SIG-M5 (cell line): ENCODE measurements around the gene DAGLB.
A peak's percentile ranks its signal among the peaks of the same experiment; 100 is the strongest.
"Not testable (repeated sequence)": the region's sequence is repeated elsewhere in the genome, so short reads cannot be mapped to it uniquely, and the experiment has no call there.

ENCODE experiments used
- DNase-seq: peaks from one replicate; lab custom pipeline; 2025; lab: John Stamatoyannopoulos, UW

DAGLB gene

DNA sequence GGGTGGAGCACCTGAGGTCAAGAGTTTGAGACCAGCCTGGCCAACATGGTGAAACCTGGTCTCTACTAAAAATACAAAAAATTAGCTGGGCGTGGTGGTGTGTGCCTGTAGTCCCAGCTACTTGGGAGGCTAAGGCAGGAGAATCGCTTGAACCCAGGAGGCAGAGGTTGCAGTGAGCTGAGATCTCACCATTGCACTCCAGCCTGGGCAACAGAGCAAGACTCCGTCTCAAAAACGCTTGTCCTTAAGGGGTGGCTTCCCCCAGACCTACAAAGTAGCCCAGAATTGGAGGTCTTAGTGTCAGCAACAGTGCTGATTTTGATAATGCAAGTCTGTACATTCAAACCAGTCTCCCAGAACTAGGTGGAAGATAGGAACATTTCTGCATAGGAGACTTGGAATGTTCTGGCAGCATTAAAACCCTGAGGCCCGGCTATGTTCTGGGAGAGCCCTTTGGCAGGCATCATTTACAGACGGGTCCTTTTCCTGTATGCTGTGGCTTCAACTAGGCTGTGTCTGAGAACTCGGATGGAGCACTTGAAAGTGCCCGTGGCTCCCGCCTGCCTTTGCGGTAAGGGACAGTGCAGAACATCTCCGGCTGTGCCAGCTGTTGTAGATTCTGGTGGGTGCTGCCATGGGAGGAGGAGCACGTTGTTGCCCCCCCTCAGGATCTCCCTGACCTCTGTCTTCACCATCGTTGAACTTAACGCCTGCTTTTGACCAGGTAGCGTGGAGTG, 49.8 kb downstream of the DAGLB start:
- not testable (repeated sequence) for DNase-seq

DNA sequence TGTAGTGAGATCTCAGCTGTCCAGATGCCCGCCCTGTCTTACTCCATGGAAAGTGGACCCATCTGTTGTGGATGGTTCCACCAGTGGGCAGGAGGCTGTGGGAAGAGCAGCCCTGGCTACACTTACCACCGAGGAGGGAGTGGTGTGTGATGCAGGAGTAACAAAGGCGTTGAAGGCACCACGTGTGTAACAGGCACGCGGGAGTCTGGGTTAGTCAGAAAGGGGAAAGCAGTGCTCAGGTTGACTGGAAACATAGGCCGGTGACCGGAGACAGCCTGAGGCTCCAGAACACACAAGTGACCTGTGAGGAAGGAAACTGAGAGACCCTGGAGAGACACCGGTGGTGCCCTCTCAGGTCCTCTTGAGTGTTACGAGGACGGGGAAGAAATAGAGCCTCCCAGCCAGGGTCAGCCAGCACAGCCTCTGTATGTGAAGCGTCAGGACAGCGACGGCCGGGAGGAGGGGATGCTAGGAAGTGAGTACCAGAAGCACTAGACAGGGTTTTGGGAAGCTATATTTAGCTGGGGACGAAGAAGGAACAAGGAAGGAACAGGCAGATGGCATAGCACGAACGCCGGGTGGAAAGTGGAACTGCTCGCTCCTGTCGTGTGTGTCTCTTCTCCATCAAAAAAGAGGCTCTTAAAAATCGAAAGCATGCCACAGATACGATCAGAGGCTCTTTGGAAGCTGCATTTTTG, 51.7 kb downstream of the DAGLB start:
- DNase-seq, result peak; percentile 1

DNA sequence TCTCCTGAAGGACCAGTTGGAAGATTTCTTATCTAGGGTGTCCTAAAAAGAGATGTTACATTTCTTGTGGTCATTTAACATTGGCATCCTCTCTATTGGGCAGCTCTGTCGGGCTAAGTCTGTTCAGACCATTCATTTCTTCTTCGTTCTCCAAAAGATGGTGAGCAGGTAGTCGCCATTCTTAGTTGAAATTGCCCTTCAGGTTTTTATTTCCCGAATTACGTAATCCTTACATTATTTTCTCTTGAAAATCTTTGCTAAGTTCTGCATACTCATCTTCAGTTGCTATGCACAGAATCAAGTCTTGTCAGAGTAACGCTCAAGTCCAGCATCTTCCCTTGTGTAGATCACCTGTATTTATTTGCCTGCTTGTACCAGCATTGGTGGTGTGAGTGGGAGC, 53.6 kb downstream of the DAGLB start:
- no peak for DNase-seq

DNA sequence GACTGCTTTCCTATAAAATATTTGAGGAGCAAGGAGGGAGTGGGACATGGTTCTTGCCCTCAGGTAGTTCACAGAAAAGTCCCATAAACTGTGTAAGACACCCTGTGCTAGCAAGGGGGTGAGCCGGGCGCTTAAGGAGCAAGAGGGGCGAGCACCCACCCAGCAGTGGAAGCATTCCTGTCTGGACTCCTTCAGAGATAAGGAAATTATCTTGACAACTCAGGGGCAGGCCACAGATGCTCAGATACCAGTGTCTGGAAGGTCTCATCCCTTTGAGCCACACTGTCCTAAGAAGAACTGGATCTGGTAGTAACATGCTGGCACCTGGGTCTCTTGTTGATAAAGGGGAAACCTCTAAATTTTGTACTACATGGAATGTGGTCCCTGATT, 54.1 kb downstream of the DAGLB start:
- no peak for DNase-seq

DNA sequence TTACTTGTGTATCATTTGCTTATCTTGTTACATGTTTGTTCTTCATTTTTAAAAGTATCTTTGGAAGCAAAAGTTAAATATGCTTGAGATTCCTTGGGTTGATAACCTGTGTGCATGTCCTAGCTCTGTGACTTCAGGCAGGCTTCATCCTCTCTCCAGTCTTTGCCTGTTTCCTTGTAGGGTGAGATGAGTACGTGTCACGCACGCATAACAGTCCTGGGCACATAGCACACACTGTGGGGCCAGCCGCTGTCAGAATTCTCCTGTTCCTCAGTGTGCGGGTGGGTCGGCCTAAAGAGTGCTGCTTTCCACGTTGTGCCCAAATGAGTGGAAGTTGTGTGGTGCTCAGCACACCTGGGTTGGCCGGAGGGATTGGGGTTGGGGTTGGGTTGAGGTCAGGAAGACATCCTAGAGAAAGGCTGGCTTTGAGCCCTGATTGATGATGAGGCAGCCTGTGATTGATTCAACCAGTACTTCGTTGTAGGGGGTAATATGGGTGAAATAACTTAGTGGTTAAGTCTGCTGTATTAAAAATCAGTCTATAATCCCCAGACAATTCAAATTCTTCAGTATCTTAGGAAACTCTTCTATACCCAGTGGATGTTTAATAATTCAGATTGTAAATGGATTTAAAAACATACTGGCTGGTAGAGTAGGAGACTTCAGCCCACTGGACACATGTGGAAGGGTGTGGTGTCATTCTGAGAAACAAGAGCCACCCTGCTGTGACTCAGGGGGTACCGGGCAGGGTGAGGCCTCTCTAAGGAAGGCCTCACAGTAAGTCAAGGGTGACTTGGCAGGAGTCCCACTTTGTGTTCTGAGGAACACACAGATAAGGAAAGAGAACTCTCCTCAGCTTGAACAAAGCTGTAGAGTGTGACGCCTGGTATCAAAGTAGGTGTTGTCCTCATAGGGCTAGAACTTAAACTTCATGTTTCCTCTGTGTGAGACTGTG, 54.8 kb downstream of the DAGLB start:
- no peak for DNase-seq

DNA sequence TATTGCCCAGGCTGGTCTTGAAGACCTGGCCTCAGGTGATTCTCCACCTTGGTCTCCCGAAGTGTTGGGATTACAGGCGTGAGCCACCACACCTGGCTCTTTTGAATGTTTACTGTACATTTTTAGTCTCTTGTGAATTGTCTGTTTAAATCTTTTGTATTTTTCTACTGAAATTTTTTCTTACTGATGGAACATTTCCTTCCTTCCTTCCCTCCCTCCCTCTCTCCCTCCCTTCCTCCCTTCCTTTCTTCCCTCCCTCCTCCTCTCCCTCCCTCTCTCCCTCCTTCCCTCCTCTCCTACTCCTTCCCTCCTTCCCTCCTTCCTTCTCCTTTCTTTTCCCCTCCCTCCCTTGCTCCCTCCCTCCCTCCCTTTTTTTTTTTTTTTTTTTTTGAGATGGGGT, 58.0 kb downstream of the DAGLB start:
- DNase-seq, result no peak

DNA sequence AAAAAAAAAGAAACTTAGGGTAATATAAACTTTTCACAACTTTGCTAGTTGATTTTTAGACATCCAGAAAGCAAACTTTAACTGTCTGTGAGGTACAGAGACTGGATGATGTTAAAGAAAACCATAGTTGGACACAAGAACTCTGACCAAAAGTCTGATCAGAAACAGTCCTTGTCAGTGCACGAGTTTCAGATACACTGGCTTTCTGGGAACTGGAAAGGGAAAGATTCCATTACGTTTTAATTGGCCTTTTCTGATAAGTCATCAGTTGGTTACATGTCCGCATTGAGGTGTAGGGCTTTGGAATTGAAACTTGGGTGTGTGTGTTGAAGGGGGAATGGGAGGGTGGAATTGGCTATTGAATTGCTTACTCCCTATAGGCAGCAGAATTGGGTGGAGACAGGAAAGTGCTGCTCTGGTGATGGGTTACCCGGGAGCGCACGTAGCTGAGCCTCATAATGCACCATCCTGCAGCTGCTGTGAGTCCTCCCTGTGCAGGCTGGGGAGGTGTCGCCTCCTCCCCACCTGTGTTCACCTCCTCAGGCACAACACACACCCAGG, 59.9 kb downstream of the DAGLB start:
- no peak for DNase-seq

DNA sequence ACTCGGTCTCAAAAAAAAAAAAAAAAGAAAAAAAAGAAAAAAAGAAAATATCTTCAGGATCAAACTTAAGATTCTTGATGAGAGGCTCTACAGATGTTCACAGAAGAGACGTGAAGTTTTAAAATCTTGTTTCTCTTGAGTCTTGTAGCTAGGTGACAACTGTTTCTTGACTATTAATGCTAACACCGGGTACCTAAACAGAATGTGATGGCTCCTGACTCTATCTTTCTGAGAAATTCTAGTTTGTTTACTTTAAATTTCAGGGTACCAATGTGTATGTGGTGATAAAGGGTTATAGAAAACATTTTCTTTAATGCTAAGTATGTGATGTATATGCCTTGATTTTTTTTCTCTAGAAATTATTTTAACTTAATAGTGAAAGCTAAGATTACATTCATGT, 61.0 kb downstream of the DAGLB start:
- no peak for DNase-seq

DNA sequence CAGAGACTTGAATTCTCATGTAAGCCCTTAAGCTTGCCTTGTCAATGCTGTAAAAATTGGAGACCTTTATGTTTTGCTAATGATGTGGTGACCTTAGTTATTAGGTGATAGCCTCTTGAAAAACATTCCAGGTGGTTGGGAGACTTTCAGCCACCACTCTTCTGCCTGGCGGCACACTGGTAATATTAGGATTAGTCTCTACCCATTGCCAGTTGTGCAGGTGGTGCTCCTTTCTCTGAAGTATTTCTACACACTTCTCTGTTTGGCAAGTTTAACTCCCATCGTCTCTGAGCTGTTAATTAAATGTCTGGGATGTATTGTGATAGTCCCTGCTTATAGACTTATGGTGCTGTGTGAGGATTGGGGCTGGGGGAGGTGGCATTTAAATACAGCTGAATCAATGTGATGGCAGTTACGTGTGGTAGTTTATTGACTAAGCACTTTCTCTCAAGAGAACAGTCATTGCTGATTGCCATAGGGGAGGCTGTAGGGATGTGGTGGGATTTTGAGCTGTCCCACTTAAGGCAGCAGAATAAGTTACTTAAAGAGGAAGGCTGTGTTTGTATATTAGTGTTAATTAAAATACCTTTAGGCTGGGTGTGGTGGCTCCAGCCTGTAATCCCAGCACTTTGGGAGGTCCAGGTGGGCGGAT, 61.7 kb downstream of the DAGLB start:
- no peak for DNase-seq

DNA sequence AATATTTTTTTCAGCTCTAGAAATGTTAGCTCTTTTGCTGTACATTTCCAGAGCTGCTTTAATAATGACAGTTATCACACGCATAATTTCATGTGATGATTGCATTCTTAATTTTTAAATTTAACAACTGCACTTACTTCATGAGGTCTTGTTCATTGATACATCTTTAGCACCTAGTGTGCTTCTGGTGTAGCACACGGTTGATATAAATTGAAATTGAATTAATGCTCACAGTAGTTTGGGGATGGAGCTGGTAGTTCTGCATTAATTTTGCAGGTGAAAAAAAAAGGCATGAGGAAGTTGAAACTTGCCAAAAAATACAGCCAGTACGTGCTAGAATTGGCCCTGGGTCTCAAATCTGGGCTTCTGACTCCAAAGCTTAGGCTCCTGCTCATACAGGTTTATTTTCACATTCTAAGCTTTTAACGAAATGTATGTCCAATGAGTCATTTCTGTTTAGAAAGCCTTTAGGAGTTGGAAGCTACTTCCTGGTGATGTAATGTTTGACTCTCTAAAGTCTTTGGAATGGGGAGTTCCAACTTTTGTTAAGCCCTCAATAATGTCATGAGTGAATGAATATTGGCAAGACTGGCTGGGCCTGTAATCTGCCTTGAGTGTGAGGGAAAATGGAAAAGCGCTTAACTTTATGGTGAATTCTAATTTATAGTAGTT, 62.5 kb downstream of the DAGLB start:
- DNase-seq, result no peak

DNA sequence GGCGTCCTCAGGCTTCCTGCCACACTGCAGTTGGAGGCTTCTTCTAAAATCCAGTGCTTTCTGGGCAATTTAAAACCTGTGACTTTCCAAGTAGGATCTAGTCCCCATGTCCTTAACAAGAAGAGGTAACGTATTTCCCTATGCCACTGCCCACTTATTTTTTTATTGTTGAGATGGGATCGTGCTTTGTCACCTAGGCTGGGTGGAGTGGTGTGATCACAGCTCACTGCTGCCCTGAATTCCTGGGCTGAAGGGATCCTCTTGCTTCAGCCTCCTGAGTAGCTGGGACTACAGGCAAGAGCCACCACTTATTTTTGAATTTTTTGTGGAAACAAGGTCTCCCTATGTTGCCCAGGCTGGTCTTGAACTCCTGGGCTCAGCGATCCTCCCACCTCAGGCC, 63.4 kb downstream of the DAGLB start:
- no peak for DNase-seq

DNA sequence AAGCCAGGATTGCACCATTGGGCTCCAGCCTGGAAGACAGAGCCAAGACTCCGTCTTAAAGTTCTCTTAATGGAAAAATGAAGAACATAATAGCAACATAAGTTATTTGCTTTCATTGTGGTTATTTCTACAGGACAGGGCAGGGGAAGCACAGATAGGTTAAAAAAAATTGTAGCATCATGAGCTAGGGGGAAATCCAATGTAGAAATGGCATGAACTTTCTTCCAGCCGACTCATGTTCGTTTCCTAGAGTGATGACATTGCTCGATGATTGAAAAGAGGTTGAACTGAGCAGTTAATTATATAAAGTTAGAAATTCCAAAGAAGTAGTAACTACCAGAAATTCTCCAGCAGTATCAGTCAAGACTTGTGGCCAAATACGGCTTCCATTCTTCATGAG, 64.9 kb downstream of the DAGLB start:
- no peak for DNase-seq

DNA sequence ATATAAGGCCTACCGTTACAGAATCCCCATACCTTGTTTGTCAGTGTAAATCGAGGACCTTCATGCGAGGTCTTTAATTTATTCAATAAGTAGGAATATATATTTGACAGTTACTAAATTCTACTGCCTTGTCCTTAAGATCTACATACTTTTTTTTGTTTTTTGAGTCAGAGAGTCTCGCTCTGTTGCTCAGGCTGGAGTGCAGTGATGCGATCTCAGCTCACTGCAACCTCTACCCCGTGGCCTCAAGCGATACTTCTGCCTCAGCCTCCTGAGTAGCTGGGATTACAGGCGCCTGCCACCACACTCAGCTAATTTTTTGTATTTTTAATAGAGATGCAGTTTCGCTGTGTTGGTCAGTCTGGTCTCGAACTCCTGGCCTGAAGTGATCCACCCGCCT, 65.9 kb downstream of the DAGLB start:
- not testable (repeated sequence) for DNase-seq

DNA sequence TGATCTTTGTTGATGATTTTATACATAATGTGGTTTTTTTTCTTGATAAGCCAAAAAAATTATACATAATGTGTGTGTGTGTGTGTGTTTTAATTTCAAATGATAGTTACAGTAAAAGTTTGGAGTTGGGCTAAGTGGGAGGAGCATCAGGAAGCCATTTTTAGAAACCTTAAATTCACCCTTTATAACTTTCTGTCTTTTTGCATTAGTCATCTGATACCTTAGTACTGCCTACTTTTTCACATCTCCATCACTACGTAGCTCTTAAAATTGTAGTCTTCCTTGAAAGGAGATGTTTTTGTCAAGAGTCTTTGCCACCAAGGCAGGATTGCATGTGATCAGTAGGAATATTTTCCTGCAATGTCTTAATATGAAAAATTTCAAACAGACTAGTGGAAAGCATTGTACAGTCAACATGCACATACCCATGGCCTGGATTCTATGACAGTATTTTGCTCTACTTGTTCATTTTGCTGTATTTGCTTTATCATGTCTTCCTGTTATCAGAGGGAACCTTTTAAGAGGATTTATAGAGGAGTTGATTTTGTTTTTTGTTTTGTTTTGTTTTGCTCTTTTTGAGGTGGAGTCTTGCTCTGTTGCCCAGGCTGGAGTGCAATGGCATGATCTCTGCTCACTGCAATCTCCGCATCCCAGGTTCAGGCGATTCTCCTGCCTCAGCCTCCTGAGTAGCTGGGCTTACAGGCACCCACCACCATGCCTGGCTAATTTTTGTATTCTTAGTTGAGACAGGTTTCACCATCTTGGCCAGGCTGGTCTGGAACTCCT, 67.3 kb downstream of the DAGLB start:
- DNase-seq, result no peak

DNA sequence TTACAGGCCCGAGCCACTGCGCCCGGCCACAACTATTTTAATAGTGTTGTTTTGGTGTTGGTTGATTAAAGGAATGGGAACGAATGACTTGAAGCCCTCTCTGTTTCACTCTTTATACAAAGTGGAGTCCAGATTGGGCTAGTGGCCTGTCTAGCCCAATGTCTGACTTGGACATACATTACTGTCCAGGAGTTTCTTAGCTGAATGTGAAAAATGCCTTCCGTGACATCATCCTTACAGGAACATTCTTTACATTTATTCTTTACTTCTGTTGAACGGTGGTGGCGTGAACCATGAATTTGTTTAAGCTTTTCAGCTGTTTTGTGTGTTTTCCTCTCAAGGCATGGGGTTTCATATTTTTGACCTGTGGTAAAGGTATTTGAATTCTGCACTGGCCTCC, 67.9 kb downstream of the DAGLB start:
- no peak for DNase-seq

DNA sequence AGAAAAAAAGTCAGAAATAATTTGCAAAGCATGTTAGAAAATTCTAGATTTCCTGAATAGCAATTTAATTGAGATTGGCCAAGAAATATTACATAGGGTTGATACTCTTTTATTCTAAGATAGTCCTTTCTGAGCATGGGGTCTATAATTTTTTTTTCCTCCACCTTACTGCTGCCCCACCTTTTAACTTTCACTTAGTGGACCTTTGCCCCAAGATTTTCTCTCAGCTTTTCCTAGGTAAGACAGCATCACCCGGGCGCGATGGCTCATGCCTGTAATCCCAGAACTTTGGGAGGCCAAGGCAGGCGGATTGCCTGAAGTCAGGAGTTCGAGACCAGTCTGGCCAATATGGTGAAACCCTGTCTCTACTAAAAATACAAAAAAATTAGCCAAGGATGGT, 69.2 kb downstream of the DAGLB start:
- DNase-seq, result not testable (repeated sequence)

DNA sequence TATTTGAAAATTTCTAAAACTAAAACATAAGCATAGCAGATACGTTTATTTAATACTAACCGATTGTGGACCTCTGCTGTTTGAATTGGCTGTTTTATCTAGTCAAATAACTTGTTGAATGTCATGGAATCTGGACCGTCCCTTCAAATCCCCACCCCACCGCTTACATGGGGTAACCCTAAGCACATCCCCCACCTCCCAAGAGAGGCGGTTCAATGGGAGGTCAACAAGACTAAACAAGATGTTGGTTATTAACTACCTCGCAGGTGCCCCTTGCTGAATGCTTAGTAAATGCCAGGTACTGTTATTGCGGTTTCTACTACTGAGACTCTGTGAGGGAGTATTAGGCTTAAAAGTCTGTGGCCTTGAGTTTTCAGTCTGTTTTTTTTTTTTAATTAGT, 70.9 kb downstream of the DAGLB start:
- no peak for DNase-seq

DNA sequence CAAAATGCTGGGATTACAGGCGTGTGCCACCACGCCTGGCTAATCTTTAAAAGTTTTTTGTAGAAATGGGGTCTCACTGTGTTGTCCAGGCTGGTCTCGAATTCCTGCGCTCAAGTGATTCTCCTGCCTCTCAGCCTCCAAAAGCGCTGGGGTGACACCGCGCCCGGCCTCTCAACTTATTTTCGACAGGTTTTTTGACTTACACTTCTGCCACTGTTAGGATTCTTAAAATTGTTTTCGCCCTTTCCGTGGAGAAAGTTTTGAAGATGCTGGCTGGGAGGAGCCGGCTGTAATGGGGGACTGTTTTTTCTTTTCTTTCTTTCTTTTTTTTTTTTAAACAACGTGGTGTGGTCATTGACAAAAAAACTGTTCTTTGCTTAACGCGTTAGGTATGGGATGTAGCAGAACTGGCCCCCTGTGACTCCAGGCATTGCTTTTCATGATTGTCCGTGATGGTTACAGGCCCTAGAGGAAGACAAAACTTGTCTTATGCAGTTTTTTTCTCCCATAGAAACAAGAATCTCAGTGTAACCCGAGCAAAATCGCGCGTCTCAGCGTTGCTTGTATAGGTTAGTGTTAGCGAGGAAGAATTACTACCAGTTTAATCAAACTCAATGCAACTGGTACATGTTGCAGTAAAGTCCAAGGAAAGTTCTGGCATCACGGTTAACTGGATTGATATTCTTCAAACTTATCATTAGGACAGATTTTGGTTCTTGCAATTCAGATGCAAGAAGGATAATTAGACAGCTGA, 72.2 kb downstream of the DAGLB start:
- no peak for DNase-seq

DNA sequence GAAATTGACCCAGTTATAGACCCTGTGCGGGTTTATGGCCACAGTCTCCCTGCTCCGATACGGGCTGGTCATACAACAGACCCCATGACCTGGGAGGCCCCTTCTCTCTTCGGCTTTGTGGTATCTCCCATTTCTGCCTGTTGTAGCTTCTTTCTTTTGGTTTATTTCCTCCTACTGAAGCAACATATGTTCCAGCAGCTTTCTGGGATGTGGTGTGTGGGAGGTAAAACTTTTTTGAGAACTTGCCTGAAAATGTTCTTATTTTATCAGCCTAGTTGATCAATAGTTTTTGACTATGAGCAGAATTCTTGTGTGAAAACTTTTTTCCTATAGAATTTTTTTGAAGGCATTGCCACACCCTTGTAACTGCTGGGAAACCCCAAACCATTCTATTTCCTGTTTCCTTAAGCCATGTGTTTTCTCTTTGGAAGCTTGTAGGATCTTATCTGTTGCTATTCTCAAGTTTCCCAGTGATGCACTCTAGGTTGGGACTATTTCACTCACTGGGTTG, 80.0 kb downstream of the DAGLB start:
- DNase-seq, result no peak

DNA sequence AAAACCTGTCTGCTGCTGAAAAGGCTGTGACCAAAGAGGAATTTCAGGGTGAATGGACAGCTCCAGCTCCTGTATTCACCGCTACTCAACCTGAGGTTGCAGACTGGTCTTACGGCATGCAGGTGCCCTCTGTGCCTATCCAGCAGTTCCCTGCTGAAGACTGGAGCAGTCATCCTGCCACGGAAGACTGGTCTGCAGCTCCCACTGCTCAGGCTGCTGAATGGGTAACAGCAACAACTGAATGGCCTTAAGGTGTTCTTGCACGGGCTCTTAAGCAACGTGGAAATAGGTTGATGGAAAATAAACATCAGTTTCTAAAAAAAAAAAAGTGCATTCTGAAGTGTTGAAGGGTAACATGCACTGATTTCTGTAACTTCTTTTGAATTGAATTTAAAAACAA, 82.3 kb downstream of the DAGLB start:
- no peak for DNase-seq
